Left cardiac atrium (tissue), 4 donors: ENCODE data around the gene NEBL. TPM values are rescaled to one million over a fixed set of nuclear protein-coding genes. Genes with fewer than 3 reads are reported as not detected.
"Not testable (repeated sequence)": the region's sequence is repeated elsewhere in the genome, so short reads cannot be mapped to it uniquely, and the experiment has no call there.

Experiments
- ATAC-seq, 2 donors: fragments of 200-7000 bp; cut with Tn5 transposase; one replicate each; pipeline ENCODE4 v1.9.1; 2020; ENCODE audit warnings: mild to moderate bottlenecking in 2 of 2, moderate library complexity in 2 of 2
- DNase-seq: peaks from one replicate; pipeline ENCODE4 v3.0.0-alpha.2; 2020
- intact Hi-C, 2 donors: fragments of 100-400 bp; cut with DNase I; formaldehyde crosslinking; loops; one replicate each; pipeline versions ENCODE4 v1.14.1 to v1.15.1; 2022 to 2023
- long read RNA-seq: library from polyadenylated mRNA; unstranded; transcript quantifications from one replicate; pipeline ENCODE4 v2.0.0, GENCODE V29; 2021
- total RNA-seq, 2 donors: library from RNA; stranded (reverse); fragmentation: NEBNext Ultra II Directional; extraction: Animal tissue kit (Norgen Biotek cat#: 25700); gene quantifications; one replicate each; pipeline ENCODE4 v1.2.1, GENCODE V29; 2021
- donor health status: DM: no; HTN: yes; CAD: no.
- donor health status: DM: no; HTN: yes; CAD: no; lungs with severe emphysema.
- donor health status: DM: yes; HTN: yes; CAD: no.
- donor health status: Dilated cardiomyopathy.

NEBL gene, protein sequence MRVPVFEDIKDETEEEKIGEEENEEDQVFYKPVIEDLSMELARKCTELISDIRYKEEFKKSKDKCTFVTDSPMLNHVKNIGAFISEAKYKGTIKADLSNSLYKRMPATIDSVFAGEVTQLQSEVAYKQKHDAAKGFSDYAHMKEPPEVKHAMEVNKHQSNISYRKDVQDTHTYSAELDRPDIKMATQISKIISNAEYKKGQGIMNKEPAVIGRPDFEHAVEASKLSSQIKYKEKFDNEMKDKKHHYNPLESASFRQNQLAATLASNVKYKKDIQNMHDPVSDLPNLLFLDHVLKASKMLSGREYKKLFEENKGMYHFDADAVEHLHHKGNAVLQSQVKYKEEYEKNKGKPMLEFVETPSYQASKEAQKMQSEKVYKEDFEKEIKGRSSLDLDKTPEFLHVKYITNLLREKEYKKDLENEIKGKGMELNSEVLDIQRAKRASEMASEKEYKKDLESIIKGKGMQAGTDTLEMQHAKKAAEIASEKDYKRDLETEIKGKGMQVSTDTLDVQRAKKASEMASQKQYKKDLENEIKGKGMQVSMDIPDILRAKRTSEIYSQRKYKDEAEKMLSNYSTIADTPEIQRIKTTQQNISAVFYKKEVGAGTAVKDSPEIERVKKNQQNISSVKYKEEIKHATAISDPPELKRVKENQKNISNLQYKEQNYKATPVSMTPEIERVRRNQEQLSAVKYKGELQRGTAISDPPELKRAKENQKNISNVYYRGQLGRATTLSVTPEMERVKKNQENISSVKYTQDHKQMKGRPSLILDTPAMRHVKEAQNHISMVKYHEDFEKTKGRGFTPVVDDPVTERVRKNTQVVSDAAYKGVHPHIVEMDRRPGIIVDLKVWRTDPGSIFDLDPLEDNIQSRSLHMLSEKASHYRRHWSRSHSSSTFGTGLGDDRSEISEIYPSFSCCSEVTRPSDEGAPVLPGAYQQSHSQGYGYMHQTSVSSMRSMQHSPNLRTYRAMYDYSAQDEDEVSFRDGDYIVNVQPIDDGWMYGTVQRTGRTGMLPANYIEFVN
- 100 to 1,000 TPM; 386 to 506 TPM for total RNA-seq
- long read RNA-seq, full-length matches to known transcripts: 3 of 151 reads
- long read RNA-seq, partial matches to known transcripts: 68 of 151 reads
- long read RNA-seq, other reads (novel, unspliced or antisense): 80 of 151 reads

DNA sequence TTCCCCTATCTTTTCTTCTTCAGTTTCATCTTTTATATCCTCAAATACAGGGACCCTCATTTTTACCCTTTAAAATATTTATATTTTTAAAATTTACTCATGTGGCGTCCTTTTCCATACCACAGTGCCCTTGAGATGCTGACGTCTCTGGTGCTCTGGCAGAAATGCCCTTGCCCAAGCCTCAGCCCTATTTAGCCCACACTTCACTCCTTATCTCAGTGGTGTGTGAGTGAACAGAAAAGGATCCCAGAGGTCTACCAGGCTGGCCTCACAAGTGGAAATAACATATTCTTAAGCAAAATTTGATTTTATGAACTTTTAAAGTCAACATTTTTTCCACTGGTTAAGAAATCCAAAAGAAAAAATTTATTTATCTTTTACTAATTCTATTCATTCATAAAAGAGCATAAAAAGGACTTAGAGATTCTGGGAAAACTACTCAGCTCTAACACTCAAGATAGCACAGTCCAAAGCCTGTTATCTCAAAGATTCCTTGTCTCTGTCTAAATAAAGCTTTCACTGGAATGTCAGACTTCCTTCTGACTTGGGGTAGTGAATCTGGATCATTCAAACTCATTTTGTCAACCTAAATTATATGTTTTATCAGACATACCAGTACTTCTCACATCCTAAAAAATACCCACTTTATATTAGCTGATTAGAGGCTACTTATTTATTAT is at the start of gene NEBL:
Gene NEBL (minus strand): TSS at position 166 of the 680 bp plus-strand sequence. CDS start 106 bp downstream, at position 60.
- peak; percentile 29 for DNase-seq
- peak; percentile 85 to 87 for ATAC-seq

DNA sequence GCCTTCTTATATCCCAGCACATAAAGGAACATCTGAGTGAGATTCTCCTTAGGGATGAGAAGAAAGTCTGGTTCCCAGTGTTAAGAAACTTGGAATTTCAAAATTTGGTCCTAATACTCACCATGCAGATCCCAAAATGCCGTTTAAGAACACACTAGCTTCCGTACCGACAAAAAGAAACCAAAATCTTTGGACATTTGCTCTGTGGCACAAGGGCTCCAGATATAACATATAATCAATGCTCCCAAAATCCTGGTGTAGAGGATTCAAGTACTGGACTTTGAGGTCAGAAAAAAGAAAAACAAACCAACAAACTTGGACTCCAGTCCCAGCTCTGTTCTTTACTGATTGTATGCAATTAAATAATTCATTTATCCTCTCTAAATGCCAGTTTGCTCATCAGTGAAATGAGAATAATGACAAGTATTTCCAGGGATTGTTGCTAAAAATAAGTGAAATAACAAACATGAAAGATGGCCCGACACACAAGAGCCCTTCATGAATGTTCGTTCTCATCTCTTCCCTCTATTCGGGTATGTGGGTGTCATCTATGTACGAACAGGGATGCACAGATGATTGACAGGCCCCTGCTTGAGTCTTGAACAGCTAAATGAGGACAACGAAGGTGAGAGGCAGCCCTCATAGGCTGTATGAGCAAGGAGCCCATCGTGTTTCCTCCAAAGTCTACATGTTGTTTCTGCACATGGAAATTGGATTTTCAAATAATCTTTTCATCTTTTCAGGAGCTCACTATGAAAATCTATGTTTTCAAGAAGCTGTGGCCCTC is 48.6 kb upstream of the NEBL start:
- no peak for DNase-seq
- intact Hi-C loops: no loop called here
- ATAC-seq: no peak

More for the DNA sequence above, at the start of gene NEBL:
- intact Hi-C loops: no loop called here

DNA sequence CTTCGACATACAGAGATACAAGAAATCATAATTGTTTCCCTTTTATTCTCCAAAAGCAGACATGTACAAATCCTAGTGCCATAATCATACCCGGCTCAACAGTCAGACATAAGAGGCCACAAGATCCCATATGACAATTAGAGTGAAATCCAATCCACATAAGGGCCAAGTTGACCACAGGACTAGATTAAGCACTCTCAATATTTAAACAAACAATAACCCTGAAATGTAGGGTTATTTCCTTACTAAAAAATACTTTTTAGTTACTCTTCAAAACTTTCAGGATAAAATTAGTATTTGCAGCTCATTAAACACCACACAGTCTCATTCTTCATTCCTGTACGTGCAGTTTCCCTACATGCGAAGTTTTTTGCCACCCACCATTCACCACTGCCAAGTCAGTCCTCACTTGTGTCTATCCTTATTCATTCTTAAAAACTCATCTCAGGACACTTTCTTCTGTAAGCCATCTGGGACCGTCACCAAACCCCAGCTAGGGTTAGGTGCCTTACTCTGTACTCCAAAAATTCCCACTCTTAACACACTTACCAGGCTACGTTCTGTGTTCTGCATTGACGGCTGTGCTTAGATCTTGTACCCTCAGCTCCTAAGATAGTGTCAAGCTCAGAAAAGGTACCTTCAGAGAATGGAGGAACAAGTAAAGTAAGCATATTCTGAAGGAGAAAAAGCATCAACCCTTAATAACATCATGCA is 47.8 kb upstream of the NEBL start:
- DNase-seq (no peak), ATAC-seq (no peak)
- intact Hi-C loops: no loop called here

DNA sequence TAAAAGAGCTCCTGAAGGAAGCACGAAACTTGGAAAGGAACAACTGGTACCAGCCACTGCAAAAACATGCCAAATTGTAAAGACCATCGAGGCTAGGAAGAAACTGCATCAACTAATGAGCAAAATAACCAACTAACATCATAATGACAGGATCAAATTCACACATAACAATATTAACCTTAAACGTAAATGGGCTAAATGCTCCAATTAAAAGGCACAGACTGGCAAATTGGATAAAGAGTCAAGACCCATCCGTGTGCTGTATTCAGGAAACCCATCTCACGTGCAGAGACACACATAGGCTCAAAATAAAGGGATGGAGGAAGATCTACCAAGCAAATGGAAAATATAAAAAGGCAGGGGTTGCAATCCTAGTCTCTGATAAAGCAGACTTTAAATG is 42.3 kb upstream of the NEBL start:
- intact Hi-C loops, DNase-seq, ATAC-seq: not testable (repeated sequence)

DNA sequence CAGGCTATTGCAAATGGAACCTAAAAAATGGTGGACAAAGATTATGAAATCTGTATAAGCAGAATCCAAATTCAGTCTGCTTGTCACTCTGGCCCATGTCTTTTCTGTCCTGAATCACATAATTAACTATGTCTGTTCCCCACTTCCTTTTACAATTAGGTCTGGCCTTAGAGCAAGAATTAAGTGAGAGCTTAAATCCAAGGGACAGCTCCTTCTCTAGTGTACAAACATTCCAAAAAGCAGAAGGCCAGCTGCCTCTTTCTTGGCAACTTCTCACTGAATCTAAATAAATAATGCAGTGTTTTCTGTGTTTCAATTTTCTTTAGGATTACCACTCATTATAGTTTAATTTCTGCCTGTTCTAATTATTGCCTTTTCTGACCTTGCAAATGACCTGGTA is 39.3 kb upstream of the NEBL start:
- intact Hi-C loops: no loop called here
- ATAC-seq: no peak
- DNase-seq: no peak

DNA sequence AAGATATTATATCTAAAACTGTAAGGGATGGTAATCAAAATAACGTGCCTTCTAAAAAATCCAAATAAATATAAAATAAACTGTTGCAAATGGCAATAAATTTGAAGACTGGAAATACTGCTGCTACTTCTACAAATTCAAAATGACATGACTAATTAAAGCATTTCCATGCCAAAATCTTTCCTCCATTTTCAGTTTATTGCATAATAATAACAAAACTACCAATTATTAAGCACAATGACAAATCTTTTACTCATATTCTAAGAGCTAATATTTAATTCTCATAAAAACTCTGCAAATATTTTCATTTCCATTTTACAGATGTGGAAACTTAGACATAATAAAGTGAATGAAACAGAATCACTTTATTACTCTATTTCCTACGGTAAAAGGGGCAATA is 38.8 kb upstream of the NEBL start:
- ATAC-seq (no peak), DNase-seq (no peak)
- intact Hi-C loops: no loop called here

DNA sequence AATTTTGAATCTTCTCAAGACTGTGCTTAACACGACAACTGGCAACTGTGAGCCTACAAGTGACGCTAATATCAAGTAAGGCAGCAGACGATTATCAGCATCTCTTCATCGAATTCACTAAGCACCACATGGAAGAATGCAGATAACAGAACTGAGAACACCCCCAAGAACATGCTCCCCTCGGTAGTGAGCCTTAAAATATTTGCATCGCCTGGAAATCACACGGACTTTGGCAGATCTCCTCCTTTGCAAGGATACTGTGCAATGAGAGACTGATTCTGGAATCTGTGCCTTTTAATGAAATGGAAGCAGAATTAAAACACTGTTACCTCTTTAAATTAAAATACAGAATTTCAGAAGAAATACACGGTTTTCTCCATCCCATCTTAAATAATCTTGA is 38.2 kb upstream of the NEBL start:
- ATAC-seq (no peak), DNase-seq (no peak)
- intact Hi-C loops: no loop called here

DNA sequence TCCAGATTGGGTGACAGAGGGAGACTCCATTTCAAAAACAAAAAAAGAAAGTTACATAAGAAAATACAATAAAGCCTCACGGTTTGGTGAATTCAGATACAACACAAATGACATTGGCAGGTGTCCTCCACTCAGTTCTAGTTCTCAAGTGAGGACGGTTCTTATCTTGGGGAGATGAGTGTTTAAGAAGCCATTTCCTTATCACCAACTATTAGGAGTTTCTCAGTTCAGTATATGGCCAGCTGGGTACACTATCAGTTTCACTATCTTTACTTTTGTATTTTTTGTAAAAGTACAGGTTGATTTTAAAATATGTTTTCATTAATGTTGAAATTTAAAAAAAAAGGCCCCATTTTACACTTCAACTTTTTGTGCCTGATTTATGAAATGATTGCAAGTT is 36.6 kb upstream of the NEBL start:
- no peak for DNase-seq
- no peak for ATAC-seq
- intact Hi-C loops: no loop called here

DNA sequence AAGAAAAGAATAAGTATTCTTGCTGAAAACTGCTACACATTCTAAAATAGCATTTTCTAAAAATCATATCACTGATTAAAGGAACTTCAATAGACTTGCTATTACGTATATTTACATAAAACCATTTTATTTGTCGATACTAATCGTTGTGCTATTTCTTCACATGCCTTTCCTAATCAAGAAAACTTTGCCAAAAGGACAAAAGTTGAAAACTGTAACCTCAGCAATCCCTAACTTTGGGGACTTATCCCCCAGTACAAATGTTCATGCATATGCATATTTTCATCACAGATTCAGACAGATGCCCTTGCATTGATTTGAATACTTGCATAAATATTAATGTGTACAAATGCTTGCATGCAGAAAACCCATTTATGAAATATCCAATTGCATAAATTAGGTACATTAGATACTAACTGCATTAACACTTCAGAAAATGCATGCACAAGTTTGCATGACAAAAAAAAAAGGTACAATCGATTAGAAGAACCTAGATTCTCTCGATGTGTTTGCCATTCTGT is 35.6 kb upstream of the NEBL start:
- intact Hi-C loops: no loop called here
- ATAC-seq: no peak
- no peak for DNase-seq

DNA sequence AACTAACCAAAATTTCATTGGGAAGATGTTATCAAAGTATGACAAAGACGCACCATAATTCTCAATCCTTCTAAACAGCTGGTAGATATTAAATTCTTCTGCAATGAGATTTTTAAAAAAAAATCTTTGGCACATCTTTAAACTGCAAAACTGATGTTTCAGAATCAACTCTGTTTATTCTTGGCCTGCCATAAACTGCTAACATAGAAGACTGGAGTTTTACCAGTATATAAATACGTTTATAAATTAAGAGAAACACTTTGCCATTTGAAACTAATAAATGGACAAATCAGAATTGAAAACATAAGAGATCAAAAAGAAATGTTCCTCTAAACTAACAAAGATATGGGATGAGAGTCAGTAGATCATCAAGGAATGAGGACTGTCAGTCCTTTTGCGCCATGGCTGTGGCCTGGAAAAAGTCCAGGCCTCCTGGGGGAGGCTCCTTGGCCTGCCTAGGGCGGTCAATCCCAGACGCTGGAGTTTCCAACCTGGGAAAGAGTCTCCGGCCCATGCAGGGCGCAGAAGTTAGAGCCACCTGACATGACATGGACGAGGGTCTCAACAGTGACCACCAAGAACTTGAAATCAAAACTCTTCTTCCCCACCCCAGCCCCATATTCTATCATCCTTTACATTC is 34.2 kb upstream of the NEBL start:
- no peak for ATAC-seq
- intact Hi-C loops: no loop called here
- no peak for DNase-seq

DNA sequence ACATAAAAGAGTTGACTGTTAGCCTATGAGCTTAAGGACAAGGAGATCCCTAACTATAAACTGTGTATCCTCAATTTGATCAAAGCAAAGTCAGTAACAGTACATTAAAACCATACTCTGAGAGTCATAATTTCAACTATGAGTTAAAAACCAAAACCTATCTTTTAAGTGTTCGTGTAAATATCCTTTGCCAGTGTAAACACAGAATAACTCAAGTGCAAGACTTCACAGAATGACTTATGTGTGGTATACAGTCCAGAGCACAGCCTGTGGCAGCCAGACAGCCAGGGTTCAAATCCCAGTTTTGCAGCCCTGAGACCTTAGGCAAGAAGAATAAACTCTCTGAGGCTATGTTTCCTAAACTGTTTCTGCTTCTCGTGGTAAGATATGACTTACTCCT is 30.3 kb upstream of the NEBL start:
- ATAC-seq: no peak
- intact Hi-C loops: no loop called here
- DNase-seq: no peak

DNA sequence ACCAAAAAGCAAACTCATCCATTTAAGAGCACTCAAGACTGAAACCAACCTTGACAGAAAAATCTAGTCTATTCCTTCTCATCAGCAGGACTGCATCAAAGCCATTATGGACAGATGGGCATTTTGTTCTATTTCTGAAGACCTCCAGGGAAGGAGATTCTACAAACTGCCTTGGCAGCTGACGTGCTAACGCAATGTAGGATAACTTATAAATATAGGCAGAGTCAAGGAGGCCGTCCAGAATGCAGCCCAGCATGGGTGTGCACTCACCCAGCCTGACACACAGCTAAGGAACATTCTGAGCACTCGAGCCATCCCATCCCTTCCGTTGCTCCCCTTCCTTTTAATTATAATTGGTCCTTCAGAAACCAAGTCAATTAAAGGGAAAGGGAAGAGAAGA is 25.3 kb upstream of the NEBL start:
- intact Hi-C loops: no loop called here
- ATAC-seq (no peak), DNase-seq (no peak)

DNA sequence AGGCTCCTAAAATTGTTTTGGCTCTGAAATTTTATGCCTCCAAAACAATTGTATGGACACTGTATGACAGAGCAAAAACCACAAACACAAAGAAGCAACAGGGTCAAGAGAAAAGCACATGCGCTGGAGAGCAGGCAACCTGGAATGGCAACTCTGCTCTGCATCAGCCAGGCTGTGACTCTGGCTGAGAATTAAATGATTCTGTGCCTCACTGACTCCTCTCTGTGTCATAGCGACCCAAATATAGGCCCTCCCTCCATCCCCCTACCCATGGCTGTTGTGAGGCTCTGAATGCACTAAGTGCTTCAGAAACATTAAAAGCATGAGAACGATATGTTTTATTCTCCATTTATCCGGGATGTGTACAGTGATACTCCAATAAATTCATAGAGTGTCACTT is 24.9 kb upstream of the NEBL start:
- intact Hi-C loops: no loop called here

DNA sequence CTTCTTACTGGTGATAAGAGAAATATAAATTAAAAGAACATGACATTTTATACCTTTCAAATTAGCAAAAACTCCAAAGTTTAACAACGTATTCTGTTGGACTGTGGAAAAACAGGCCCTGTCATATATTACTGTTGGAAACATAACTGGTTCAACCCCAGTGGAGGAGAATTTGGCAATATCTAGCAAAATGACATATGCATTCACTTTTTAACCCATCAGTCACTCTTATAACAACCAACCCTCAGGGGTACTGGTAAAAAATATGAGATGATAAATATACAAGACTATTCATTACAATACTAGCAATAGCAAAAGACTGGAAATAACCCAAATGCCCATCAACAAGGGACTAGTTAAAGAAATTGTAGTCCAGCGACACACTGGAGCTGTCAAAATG is 22.9 kb upstream of the NEBL start:
- ATAC-seq: no peak
- intact Hi-C loops: no loop called here
- no peak for DNase-seq

More for the DNA sequence above, 24.9 kb upstream of the NEBL start:
- DNase-seq (no peak), ATAC-seq (no peak)

DNA sequence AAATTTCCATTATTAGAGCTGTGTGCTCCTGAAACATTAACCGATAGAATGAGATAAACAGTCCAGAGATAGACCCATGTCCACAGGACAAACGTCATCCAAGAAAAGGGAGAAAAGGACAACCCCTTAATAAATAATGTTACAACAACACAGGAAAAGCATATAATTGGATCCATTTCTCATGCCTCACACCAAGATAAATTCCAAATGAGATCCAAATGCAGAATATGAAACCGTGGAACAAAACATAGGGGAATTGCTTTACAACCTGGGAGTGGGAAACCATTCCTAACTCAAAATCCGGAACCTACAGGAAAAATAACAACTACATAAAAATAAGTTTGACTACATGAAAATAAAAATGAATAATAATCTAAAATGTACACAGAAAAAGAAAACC is 22.4 kb upstream of the NEBL start:
- DNase-seq (no peak), ATAC-seq (no peak)
- intact Hi-C loops: no loop called here

DNA sequence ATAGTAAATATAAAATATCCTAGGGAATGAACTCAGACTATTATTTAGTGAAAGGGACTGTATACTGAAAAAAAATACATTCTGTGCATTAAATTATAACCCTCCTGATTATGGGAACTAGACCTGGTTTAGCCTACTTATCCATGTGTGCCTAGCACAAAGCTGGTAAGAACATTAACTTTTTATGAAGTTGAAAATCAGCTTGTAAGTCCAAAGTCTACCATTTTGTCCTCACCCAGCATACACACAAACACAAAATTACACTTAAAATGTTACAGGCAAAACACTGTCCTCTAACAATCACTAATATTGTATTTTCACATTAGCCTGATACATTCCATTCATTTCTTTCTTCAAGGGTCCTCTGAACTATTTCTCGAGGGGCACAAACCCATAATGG is 19.9 kb upstream of the NEBL start:
- ATAC-seq (no peak), DNase-seq (no peak)
- intact Hi-C loops: no loop called here

DNA sequence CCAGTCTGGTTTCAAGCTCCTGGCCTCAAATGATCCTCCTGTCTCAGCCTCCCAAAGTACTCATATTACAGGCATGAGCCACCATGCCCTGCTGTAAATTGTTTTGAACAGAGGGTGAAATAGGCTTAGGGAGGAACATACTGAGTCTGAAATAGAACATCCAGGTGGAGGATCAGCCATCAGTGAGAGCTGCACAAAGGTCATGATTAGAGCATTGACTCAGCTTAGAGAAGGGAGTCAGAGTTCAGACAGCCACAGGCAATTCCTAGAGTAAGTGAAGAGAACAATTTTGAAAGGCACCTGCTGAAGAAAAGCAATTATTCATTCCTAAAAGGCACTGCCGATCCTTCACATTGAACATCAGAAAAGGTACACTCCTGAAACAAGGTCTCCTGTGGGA is 15.9 kb upstream of the NEBL start:
- no peak for DNase-seq
- no peak for ATAC-seq
- intact Hi-C loops: no loop called here
